ENCODE data around the gene TNFSF11.

GRCh38 chr13:42569576-42570344, 4.2 kb upstream of the TNFSF11 start:
- TF ChIP-seq CTCF (IDR thresholded peaks at IDR 0.05; ENCODE audit: extremely low read depth in 1 of 2, insufficient read depth in 1 of 2, low read depth in 1 of 2, low read length in 2 of 2) (no peak), FOS (IDR thresholded peaks at IDR 0.05; ENCODE audit: borderline replicate concordance, insufficient read depth, low read length) (no peak), POLR2A (IDR thresholded peaks at IDR 0.05; ENCODE audit: low read depth, low read length) (no peak), POLR2AphosphoS5 (IDR thresholded peaks at IDR 0.05; ENCODE audit: insufficient read depth, low read depth, low read length) (no peak), MYC (IDR thresholded peaks at IDR 0.05; ENCODE audit: low read depth, low read length) (no peak), GATA2 (IDR thresholded peaks at IDR 0.05; ENCODE audit: insufficient read depth, insufficient read length, low read depth, low read length) (no peak), EZH2 (IDR thresholded peaks at IDR 0.05; ENCODE audit: borderline replicate concordance, low read depth, low read length, severe bottlenecking) (no peak)
